ENCODE measurements around the gene TRAPPC8.

- TF ChIP-seq, protein P1, sequence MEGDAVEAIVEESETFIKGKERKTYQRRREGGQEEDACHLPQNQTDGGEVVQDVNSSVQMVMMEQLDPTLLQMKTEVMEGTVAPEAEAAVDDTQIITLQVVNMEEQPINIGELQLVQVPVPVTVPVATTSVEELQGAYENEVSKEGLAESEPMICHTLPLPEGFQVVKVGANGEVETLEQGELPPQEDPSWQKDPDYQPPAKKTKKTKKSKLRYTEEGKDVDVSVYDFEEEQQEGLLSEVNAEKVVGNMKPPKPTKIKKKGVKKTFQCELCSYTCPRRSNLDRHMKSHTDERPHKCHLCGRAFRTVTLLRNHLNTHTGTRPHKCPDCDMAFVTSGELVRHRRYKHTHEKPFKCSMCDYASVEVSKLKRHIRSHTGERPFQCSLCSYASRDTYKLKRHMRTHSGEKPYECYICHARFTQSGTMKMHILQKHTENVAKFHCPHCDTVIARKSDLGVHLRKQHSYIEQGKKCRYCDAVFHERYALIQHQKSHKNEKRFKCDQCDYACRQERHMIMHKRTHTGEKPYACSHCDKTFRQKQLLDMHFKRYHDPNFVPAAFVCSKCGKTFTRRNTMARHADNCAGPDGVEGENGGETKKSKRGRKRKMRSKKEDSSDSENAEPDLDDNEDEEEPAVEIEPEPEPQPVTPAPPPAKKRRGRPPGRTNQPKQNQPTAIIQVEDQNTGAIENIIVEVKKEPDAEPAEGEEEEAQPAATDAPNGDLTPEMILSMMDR (IDR thresholded peaks at IDR 0.05), result no peak
- no peak for TF ChIP-seq POLR2A (IDR thresholded peaks at IDR 0.05)
Observed at GRCh38 chr18:31878358-31878757, 64.6 kb downstream of the TRAPPC8 start.

Data from Peyer's patch (tissue), 4 donors.